Activated gamma-delta T cell treated with Interleukin-2 at 50 U/mL for 16 hours (primary cell): ENCODE results near the gene RTP1.

Source experiments
- DNase-seq: peaks from one replicate; pipeline ENCODE4 v3.0.0-alpha.2; 2020

The RTP1 gene

GRCh38 chr3:187243933-187244524 is 46.7 kb downstream of the RTP1 start:
- DNase-seq = no peak

- no peak for DNase-seq
Measured at GRCh38 chr3:187247398-187247797, 50.1 kb downstream of the RTP1 start.
